ENCODE measurements around the gene PROKR2.

PROKR2 gene

GRCh38 chr20:5328268-5328667, 11.5 kb upstream of the PROKR2 start:
- H3K9ac ChIP-seq, result no peak overlapping the region
- H2AFZ ChIP-seq (ENCODE audit: low read depth), result no peak overlapping the region
- no peaks in the 10 kb centered on the region for H4K20me1 ChIP-seq (ENCODE audit: insufficient read depth)
- H3K27me3 ChIP-seq (ENCODE audit: insufficient read depth, low read depth), result no peaks in the 10 kb centered on the region
- no peak overlapping the region for H3K27ac ChIP-seq
- no peak overlapping the region for H3K4me3 ChIP-seq (IDR thresholded peaks at IDR 0.05; ENCODE audit: insufficient read depth, low read depth, low read length)
- H3K4me2 ChIP-seq, result no peak overlapping the region
- no peak for TF ChIP-seq CTCF (conservative IDR thresholded peaks at IDR 0.05; ENCODE audit: low read depth, low read length)
- H3K36me3 ChIP-seq (ENCODE audit: insufficient read depth), result no peaks in the 10 kb centered on the region
- H3K79me2 ChIP-seq (ENCODE audit: insufficient read depth, low read depth), result no peaks in the 10 kb centered on the region
- no peaks in the 10 kb centered on the region for H3K4me1 ChIP-seq (ENCODE audit: low read depth, poor library complexity, severe bottlenecking)

DNA sequence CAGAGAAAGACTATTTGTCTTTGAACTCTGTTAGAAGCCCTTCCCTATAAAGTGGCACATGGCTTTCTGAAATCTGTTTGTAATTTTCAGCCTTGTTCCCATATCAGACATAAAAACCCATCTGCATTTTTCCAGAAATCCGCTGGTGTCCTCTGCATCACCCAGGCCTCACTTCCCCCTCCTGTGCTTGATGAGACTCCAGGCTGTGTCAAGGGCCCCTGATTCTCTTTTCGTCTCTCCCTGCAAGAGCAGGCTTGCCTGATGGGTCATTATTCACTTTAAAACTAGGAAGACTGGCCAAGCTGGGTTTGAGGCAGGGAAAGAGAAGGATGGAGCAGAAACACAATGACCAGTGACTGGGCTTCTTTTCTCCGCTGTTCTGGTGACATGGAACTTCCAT, 10.6 kb upstream of the PROKR2 start:
- no peak for TF ChIP-seq CTCF (conservative IDR thresholded peaks at IDR 0.05; ENCODE audit: low read depth, low read length)
- Histone ChIP-seq H3K27me3 (ENCODE audit: insufficient read depth, low read depth) (no peaks in the 10 kb centered on the region), H3K27ac (no peak overlapping the region)

GRCh38 chr20:5315807-5316187, 957 bp downstream of the PROKR2 start:
- TF ChIP-seq CTCF (conservative IDR thresholded peaks at IDR 0.05; ENCODE audit: low read depth, low read length), result no peak
- H3K4me2 ChIP-seq, result no peak overlapping the region
- no peaks in the 10 kb centered on the region for H3K79me2 ChIP-seq (ENCODE audit: insufficient read depth, low read depth)
- H4K20me1 ChIP-seq (ENCODE audit: insufficient read depth), result no peaks in the 10 kb centered on the region
- no peaks in the 10 kb centered on the region for H3K36me3 ChIP-seq (ENCODE audit: insufficient read depth)
- no peak overlapping the region for H3K27ac ChIP-seq
- H2AFZ ChIP-seq (ENCODE audit: low read depth), result no peak overlapping the region
- H3K4me1 ChIP-seq (ENCODE audit: low read depth, poor library complexity, severe bottlenecking), result no peaks in the 10 kb centered on the region
- H3K9ac ChIP-seq, result no peak overlapping the region
- H3K4me3 ChIP-seq (IDR thresholded peaks at IDR 0.05; ENCODE audit: insufficient read depth, low read depth, low read length), result no peak overlapping the region
- H3K27me3 ChIP-seq (ENCODE audit: insufficient read depth, low read depth), result no peaks in the 10 kb centered on the region

More for the DNA sequence above, 10.6 kb upstream of the PROKR2 start:
- Histone ChIP-seq H2AFZ (ENCODE audit: low read depth) (no peak overlapping the region), H4K20me1 (ENCODE audit: insufficient read depth) (no peaks in the 10 kb centered on the region), H3K79me2 (ENCODE audit: insufficient read depth, low read depth) (no peaks in the 10 kb centered on the region), H3K36me3 (ENCODE audit: insufficient read depth) (no peaks in the 10 kb centered on the region), H3K4me1 (ENCODE audit: low read depth, poor library complexity, severe bottlenecking) (no peaks in the 10 kb centered on the region), H3K4me2 (no peak overlapping the region), H3K4me3 (IDR thresholded peaks at IDR 0.05; ENCODE audit: insufficient read depth, low read depth, low read length) (no peak overlapping the region), H3K9ac (no peak overlapping the region)

GRCh38 chr20:5313916-5314315, 2.8 kb downstream of the PROKR2 start:
- no peak overlapping the region for H3K4me3 ChIP-seq (IDR thresholded peaks at IDR 0.05; ENCODE audit: insufficient read depth, low read depth, low read length)
- no peak overlapping the region for H3K27ac ChIP-seq
- no peaks in the 10 kb centered on the region for H3K36me3 ChIP-seq (ENCODE audit: insufficient read depth)
- no peak for TF ChIP-seq CTCF (conservative IDR thresholded peaks at IDR 0.05; ENCODE audit: low read depth, low read length)
- no peaks in the 10 kb centered on the region for H3K27me3 ChIP-seq (ENCODE audit: insufficient read depth, low read depth)
- no peaks in the 10 kb centered on the region for H3K79me2 ChIP-seq (ENCODE audit: insufficient read depth, low read depth)
- no peaks in the 10 kb centered on the region for H4K20me1 ChIP-seq (ENCODE audit: insufficient read depth)
- H3K4me2 ChIP-seq, result no peak overlapping the region
- H3K4me1 ChIP-seq (ENCODE audit: low read depth, poor library complexity, severe bottlenecking), result no peaks in the 10 kb centered on the region
- H2AFZ ChIP-seq (ENCODE audit: low read depth), result no peak overlapping the region
- no peak overlapping the region for H3K9ac ChIP-seq

GRCh38 chr20:5312518-5312917, 4.2 kb downstream of the PROKR2 start:
- Histone ChIP-seq H3K4me3 (IDR thresholded peaks at IDR 0.05; ENCODE audit: insufficient read depth, low read depth, low read length) (no peak overlapping the region), H3K4me1 (ENCODE audit: low read depth, poor library complexity, severe bottlenecking) (no peaks in the 10 kb centered on the region), H3K79me2 (ENCODE audit: insufficient read depth, low read depth) (no peaks in the 10 kb centered on the region), H3K27me3 (ENCODE audit: insufficient read depth, low read depth) (no peaks in the 10 kb centered on the region), H3K36me3 (ENCODE audit: insufficient read depth) (no peaks in the 10 kb centered on the region), H3K9ac (no peak overlapping the region), H3K4me2 (no peak overlapping the region), H2AFZ (ENCODE audit: low read depth) (no peak overlapping the region), H4K20me1 (ENCODE audit: insufficient read depth) (no peaks in the 10 kb centered on the region), H3K27ac (no peak overlapping the region)
- no peak for TF ChIP-seq CTCF (conservative IDR thresholded peaks at IDR 0.05; ENCODE audit: low read depth, low read length)
